GM19395 (cell line): ENCODE results near the gene MPEG1.

Experiments used
- ATAC-seq: cut with Tn5 transposase; IDR thresholded peaks from one replicate; pipeline ENCODE4 v1.9.1; 2021; ENCODE audit warnings: mild to moderate bottlenecking, moderate library complexity; ENCODE audit not compliant: unreplicated experiment

The MPEG1 gene

DNA sequence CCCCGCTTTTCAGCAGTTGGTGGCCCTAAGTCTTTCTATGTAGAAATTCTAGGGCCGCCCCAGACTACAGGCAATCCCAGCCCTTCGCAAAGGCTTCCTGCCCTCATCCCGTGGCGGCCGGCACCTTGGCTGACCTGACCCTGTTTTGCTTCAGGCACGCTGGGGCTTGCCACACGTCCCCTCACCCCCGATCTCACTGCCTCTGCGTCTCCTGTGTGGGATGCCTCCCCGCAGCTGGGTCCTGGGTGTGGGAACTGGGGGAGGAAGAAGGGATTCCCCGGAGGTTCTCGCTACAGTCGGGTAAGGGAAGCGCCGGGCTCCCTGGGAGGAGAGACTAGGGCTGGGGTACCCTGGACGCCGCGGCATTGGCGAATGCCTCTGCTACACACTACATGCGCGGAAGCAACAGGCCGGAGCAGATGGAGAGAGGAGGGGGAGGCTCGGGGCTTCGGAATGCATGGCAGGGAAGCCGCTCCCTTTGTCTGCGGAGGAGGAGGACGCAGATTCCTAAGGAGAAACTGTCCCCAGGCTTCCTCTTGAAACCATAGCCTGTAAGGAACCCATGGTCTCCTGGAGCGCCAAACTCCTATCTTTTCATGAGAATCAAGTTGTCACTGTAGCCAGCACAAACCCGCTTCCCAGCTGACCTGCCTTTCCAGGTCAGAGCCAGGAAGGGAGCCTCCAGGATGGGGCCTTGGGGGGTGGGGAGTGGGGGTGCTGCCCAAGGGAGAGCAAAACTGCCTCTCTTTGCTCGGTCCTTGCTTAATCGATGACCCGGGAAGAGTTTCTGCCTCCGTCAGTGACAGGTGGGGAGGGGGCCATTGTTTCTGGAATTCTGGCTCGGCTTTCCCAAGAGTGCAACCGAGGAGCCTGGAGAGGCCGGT, 39.4 kb downstream of the MPEG1 start:
- peak; percentile 2 for ATAC-seq

DNA sequence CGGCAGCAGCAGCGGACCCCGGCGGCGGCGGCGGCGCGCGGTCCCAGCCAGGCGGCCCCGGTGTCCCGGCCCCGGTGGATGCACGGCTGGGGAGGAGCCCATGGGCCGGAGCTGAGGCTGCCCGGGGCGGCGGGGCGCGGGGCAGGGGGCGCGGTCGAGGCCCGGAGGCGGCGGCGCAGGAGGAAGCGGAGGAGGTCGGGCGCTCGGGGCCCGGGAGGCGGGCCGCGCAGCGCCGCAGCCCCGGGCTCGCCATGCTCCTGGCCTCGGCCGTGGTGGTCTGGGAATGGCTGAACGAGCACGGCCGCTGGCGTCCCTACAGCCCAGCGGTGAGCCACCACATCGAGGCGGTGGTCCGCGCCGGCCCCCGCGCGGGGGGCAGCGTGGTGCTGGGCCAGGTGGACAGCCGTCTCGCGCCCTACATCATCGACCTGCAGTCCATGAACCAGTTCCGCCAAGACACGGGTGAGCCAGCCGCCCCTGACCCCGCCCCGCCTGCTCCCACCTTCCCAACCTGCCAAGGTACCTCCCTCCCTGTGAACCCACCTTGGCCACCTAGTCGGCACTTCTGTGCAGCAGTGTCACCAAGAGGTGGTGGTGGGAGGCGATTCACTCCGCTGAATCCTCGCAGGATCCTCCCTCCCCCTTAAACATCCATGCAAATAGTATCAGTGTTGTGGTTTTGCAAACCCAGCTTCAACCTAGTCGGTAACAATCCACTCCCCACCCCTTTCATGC, 40.2 kb downstream of the MPEG1 start:
- ATAC-seq, result peak; percentile 43

DNA sequence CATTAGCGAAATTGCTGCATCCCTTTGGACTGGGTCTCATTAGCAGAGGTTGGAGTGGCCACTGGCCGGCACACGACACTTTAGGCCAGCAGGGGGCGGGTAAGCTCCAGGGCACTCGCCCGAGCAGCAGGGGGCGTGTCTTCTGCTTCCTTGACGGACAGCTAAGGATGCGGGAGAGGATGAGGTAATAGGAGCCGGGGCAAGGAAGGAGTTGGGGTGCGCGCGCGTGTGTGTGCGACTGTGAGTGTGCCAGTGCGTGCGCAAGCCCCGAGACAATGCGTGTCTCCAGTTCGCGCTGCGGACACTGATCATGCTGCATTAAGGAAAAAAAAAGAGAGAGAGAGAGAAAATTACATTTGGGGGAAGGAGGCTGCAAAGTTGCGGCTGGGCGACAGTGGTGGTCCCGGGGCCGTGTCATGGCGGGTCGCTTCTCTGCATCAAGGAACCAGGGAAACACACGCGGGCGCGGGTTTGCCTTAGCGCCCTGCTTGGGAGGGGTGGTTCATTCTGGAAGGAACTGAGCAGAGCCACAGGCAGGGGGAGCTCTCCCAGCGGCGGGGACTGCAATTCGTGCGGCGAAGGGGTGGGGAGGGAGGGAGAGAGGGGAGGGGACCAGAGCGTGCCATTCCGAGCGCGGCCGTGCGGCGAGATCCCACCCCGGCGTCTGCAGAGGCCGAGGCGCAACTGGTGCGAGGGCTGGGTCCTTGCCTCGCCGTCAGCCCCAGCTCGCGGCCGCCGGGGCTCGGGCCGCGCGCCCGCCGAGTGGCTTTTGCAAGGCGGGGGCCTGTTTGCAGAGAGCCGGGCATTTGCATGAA, 41.0 kb downstream of the MPEG1 start, which contains the start of gene DTX4:
DTX4 (plus strand) TSS at position 625 of the 815 bp plus-strand sequence. CDS start 464 bp downstream, outside the sequence.
- peak; percentile 78 for ATAC-seq

DNA sequence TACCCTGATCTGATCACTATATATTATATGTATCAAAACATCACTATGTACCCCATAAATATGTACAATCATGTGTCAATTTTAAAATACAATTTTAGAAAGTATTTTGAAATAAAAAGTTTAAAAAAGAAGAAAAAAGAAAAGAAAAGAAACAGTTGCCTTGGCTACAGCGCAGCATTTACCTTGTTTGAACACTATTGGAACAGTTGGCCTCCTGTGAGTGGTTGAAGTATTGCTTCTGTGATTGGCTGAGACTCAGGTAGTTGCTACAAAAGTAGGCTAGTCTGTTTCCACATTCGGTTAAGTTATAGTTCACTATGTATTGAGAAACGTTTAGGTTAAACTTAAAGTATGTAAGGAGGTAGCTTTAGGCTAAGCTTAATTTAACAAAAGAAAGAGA, 48.7 kb downstream of the MPEG1 start:
- ATAC-seq, result no peak
